GM12864 (cell line): ENCODE data around the gene CRAMP1.

Experiments used
- DNase-seq: peaks from one replicate; pipeline ENCODE4 v3.0.0-alpha.2; 2011; ENCODE audit warnings: low read depth
- H3K4me3 ChIP-seq: 2 replicates; pipeline ENCODE4 v1.5.1; 2011; ENCODE audit warnings: mild to moderate bottlenecking, low read depth, low read length, control low read depth
- CTCF ChIP-seq: IDR thresholded peaks from 2 replicates; pipeline ENCODE4 v1.5.1; 2011; ENCODE audit warnings: low read depth, mild to moderate bottlenecking, moderate library complexity, low read length, control low read depth, inconsistent platforms; ENCODE audit errors: missing control alignments

The CRAMP1 gene

GRCh38 chr16:1619976-1620375, 7.8 kb downstream of the CRAMP1 start:
- H3K4me3 ChIP-seq, result no peak overlapping the region
- TF ChIP-seq CTCF, result no peak
- DNase-seq, result no peak

- TF ChIP-seq CTCF, result no peak
- H3K4me3 ChIP-seq, result no peak overlapping the region
- DNase-seq, result no peak
These were observed 8.2 kb downstream of the CRAMP1 start for GRCh38 chr16:1620391-1620790.

- H3K4me3 ChIP-seq, result no peak overlapping the region
These were observed 9.7 kb downstream of the CRAMP1 start for GRCh38 chr16:1621851-1622250.

GRCh38 chr16:1626327-1626726, 14.2 kb downstream of the CRAMP1 start:
- DNase-seq, result no peak
- no peak for TF ChIP-seq CTCF
- no peak overlapping the region for H3K4me3 ChIP-seq

More at GRCh38 chr16:1621851-1622250, 9.7 kb downstream of the CRAMP1 start:
- DNase-seq, result no peak
- no peak for TF ChIP-seq CTCF

GRCh38 chr16:1626776-1627175, 14.6 kb downstream of the CRAMP1 start:
- DNase-seq, result no peak
- no peak for TF ChIP-seq CTCF
- H3K4me3 ChIP-seq, result no peak overlapping the region

- DNase-seq, result no peak
- no peak overlapping the region for H3K4me3 ChIP-seq
- no peak for TF ChIP-seq CTCF
These were observed 18.5 kb downstream of the CRAMP1 start for GRCh38 chr16:1630450-1631213.

GRCh38 chr16:1631230-1631629, 19.1 kb downstream of the CRAMP1 start:
- no peak for TF ChIP-seq CTCF
- no peak for DNase-seq
- H3K4me3 ChIP-seq, result no peak overlapping the region
